ENCODE results near the gene PGGHG.
"Not testable (repeated sequence)": the region's sequence is repeated elsewhere in the genome, so short reads cannot be mapped to it uniquely, and the experiment has no call there.

Gene PGGHG

DNA sequence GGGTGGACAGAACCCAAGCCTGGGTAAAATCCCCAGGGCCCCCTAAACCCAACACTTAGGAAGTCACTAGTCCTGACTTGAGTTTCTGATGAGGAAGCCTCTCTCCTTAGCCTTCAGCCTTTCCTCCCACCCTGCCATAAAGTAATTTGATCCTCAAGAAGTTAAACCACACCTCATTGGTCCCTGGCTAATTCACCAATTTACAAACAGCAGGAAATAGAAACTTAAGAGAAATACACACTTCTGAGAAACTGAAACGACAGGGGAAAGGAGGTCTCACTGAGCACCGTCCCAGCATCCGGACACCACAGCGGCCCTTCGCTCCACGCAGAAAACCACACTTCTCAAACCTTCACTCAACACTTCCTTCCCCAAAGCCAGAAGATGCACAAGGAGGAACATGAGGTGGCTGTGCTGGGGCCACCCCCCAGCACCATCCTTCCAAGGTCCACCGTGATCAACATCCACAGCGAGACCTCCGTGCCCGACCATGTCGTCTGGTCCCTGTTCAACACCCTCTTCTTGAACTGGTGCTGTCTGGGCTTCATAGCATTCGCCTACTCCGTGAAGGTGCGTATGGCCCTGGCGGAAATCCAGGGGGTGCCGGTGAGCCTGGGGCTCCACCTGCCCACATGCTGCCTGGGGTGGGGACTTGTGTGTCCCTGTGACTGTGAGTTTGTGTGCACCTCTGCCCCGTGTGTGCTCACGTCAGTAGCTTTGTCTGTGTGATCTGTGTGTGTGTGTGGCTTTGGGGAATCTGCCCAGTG, 25.0 kb downstream of the PGGHG start, which contains the start of gene IFITM1:
Gene IFITM1, plus strand, starts transcription at position 254 of the 767 bp plus-strand sequence. Its CDS starts 131 bp downstream, at position 385.
- peak in 2 of 4 experiments; percentile 27 to 29 for DNase-seq

DNA sequence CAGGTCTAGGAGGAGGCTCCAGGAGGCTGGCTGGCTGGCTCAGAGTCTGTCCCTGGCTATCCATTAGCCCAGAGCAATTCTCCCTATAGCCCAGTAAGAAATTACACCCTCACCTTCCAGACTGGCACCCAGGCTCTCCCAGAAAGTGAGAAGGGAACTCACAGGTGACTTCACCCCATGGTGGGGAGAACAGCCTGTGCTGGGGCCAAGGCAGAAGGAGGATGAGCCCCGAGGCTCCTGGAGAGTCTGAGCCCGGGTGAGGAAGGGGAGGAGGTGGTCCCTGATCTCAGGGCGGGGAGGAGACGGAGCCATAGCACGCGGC, 25.6 kb downstream of the PGGHG start:
- not testable (repeated sequence) for DNase-seq

DNA sequence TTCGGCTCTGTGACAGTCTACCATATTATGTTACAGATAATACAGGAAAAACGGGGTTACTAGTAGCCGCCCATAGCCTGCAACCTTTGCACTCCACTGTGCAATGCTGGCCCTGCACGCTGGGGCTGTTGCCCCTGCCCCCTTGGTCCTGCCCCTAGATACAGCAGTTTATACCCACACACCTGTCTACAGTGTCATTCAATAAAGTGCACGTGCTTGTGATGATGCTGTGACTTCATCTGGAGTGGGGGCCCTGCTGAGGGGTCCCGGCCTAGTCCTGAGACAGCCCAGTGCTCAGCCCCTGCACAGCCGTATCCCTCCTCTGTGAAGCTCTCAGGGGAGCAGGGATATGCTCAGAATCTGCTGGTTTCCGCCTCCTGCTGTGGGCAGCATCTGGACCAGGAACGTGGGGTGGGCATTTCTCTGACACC, 26.1 kb downstream of the PGGHG start:
- DNase-seq = no peak

DNA sequence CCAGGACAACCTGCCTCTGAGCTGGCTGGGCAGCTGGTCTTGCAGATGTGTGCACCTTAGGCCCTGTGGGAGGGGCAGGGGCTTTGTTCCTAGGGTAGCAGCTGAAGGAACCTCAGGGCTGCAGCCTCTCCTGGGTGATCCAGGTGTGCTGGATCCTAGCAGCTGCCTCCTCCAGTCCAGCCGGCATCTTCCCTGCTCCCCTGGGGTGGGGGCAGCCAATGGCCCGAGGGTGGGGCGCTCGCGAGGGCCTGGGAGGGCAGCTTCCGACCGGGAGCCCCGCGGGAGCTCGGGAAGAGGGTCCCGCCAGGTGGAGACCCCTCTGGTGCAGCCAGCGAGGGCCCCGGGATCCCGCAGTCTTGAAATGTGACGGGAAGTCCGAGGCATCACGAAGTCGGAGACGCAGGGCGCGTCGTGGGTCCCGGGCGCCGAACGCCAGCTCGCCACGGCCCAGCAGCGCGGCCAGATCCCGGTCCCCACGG, 26.6 kb downstream of the PGGHG start:
- no peak for DNase-seq

DNA sequence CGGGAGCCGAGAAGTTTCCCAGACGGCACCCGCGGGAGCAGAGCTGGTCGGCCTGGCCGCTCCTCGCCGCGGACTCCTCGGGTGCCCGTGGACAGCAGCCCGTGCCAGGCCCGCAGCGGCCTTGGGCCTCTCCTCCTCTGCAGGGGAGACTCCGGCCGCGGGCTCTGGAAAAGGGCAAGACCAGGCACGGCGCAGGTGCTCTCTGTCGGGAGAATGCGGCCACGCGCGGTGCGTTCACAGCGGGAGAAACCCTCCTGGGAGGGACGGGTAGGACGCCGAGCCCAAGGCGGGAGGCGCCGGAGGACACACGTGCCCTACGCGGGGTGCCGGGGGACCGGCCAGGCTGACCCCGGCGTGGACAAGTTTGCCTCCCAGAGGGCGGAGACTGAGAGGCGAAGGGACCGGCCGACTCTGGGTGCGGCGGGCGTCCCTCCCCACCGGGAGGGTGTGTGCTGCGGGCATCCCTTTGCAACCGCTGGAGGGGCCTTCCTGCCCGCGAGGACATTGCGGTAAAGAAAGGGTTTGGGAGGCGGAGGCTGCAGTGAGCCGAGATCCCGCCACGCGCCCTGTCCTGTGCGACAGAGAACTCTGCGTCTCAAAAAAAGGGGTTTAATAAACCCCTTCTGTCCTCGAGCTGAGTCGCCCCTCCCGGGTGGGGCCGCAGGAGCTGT, 27.2 kb downstream of the PGGHG start:
- no peak for DNase-seq

DNA sequence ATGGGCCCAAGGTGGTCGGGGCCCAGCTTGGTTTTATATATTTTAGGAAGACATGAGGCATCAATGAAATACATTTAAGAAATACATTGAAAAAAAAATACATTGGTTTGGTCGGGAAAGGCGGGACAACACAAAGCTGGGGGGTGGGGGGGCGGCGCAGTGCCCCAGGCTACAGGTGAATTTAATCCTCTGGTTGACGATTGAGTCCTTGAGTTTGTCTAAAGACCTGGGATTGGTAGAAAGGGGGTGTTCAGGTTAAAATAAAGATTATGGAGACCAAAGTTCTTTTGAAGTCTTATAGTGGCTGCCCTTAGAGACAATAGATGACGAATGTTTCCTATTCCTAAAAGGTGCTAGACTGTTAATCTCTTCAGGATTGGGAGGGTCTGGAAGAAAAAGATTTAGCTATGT, 28.0 kb downstream of the PGGHG start:
- DNase-seq = no peak

DNA sequence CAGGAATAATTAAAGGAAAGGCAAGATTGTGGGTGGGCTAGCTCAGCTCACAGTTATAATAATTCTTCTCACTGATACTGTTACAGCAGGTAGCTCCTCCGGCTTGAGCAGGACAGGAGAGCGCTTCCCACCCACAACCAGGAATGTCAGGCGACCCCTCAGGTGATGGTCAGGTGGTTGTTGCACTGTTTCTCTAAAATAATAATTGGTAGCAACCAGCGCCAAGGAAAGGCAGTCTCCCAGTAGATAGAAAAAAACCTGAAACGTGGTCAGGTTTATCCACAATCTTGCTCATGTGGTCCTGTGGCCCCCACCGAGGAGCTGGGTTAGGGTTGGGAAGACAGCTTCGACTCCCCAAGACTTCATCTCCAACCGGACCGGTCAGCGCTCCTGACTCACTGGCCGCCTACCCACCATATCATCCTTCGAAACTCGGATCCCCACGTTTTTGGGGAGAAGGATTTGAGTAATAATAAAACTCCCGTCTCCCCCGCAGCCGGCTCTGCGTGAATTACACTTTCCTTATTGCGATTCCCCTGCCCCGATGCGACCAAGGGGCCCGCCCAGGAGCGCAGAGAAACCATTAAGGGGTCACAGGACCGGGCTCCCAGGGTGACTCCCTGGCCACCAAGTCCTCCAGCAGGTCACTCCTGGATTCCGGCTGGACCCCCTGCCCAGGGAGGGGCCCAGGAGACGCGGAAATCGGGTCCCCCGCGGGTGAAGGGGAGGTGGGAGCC, 28.9 kb downstream of the PGGHG start:
- DNase-seq = not testable (repeated sequence)

DNA sequence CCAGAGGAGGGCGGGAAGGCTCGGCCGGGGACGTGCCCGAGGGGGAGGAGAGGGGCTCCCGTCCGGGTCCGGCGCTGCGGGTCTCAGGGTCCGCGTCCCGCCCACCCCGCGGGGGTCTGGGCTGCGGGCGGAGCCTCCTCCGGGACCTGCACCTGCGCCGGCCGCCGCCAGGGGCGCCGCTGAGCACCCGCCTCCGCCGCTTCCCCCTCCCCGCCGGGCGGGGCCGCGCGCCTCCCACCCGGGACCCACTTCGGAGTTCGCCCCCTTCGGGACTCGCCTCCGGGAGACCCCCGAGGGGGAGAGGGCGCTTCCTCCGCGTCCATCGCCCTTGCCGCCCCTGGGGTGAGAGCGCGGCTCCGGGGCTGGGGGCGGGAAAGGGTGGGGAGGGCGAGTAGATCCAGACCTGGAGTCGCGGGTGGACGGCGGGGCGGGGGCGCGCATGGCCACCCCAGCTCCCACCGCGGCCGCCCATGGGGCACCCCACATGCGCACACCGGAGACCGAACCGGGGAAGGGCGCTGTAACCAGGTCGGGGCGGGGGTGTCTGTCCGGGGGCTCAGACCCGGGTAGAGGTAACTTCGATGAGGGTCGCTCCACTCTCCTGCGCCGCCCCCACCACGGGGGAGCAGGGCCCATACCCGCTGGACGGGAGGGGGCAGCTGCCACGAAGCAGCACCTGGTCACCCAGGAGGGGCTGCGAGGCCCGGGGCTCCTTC, 29.6 kb downstream of the PGGHG start:
- DNase-seq = not testable (repeated sequence)

DNA sequence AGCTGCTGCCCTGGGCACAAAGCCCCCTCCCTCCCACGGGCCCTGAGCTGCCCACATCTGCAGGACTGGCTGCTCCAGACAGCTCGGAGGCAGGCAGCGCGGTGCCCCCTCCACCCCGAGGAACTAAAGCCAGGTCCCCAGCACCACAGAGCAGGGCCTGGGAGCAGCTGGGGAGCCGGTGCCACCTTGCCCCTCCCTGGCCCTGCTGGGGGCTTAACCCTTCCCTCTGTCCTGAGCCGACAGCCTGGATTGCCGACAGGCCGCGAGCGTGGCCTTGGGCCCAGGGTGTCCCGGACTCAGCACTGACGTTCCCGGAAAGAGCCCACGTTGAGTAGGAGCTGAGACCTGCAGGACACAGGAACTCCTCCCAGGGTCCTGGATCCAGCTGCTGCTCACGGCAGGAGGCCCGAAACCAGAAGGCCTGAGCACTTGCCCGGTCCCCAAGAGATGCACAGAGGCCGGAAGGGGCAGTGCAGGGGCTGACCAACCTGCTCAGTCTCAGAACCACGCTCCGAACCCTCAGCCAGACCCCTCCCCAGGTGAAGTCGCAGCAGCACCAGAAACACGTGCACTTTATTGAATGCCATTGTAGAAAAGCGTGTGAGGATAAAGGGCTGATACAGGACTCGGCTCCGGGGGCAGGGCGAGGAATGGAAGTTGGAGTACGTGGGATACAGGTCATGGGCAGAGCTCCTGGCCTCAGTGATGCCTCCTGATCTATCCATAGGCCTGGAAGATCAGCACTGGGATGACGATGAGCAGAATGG, 30.4 kb downstream of the PGGHG start:
- DNase-seq = not testable (repeated sequence)

DNA sequence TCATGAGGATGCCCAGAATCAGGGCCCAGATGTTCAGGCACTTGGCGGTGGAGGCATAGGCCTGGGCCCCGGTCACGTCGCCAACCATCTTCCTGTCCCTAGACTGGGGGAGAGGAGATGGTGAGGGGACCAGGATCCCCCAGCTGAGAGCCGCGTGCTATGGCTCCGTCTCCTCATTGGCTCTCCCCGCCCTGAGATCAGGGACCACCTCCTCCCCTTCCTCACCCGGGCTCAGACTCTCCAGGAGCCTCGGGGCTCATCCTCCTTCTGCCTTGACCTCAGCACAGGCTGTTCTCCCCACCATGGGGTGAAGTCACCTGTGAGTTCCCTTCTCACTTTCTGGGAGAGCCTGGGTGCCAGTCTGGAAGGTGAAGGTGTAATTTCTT, 31.0 kb downstream of the PGGHG start:
- DNase-seq = not testable (repeated sequence)

DNA sequence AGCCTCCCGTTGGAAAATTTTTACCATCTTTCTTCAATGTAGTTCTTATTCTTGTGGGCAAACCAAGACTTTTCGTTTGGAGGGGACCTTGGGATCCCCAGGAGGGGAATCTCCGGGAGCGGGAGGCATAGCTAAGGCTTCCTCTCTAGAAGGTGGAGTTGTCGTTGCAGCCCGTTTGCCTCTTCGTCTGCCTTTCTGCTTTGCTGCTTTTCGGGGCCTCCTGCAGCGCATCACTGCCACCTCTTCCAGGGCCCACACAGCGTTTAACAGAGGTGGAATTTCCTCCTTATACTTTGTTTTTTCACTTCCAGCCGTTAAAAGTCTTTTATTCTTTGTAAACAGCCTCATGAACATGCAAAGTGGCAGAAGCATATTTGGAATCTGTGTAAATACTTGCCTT, 35.2 kb downstream of the PGGHG start:
- no peak for DNase-seq

DNA sequence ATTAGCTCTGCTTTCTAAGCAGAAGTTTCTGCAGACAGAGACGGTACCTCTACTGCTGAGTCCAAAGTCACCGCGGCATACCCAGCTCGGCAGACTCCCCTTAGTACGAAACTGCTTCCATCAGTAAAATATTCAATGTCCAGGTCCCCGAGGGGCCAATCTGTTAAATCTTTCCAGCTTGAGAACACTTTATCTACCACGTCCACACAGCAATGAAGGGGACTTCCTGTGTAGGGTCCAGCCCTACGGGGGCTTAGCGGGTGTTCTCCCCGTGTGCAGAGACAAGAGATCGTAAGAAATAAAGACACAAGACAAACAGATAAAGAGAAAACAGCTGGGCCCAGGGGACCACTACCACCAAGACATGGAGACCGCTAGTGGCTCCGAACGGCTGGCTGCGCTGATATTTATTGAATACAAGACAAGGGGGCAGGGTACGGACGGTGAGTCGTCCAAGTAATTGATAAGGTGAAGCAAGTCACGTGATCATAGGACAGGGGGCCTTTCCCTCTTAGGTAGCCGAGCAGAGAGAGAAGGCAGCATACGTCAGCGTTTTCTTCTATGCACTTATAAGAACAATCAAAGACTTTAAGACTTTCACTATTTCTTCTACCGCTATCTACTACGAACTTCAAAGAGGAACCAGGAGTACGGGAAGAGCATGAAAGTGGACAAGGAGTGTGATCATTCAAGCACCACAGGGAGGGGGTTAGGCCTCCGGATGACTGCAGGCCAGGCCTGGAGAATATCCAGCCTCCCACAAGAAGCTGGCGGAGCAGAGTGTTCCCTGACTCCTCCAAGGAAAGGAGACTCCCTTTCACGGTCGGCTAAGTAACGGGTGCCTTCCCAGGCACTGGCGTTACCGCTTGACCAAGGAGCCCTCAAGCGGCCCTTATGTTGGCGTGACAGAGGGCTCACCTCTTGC, 35.9 kb downstream of the PGGHG start:
- not testable (repeated sequence) for DNase-seq

DNA sequence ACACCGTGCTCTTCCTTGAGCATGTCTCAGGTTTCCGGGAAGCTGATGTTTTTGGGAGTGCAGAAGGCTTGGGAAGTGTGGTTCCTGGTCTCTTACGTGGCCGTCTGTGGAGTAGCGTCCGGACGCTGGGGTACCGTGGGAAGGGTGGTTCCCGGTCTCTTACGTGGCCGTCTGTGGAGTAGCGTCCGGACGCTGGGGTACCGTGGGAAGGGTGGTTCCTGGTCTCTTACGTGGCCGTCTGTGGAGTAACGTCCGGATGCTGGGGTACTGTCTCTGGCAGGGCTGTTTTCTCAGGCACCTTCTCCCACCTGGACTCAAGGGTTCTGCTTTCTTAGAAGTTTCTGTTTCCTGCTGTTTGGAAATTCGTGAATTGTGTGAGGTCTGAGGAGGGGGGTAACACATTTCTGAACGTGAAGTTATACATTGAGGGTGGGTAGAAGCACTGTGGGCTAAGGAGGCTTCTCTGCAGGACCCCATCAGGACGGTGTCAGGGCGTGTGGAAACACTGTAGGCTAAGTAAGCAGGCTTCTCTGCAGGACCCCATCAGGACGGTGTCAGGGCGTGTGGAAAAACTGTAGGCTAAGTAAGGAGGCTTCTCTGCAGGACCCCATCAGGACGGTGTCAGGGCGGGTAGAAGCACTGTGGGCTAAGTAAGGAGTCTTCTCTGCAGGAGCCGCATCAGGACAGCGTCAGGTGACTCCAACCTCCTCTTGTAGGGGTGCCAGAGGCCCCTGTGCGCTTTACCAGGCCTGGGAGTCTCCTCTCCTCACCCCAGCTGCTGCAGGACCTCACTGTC, 37.1 kb downstream of the PGGHG start:
- no peak for DNase-seq

DNA sequence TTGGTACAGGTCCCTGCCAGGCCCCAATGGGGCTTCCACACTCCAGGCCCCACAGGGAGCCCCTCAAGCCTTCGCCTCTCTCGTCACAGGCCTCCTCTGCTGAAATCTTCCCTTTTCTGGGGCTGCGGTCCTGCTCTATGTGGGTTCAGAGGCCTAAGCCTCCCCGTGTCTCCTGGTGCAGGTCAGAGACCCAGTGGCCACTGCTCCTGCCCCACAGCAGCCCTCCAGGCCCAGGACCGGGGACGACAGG, 37.6 kb downstream of the PGGHG start:
- DNase-seq = no peak

DNA sequence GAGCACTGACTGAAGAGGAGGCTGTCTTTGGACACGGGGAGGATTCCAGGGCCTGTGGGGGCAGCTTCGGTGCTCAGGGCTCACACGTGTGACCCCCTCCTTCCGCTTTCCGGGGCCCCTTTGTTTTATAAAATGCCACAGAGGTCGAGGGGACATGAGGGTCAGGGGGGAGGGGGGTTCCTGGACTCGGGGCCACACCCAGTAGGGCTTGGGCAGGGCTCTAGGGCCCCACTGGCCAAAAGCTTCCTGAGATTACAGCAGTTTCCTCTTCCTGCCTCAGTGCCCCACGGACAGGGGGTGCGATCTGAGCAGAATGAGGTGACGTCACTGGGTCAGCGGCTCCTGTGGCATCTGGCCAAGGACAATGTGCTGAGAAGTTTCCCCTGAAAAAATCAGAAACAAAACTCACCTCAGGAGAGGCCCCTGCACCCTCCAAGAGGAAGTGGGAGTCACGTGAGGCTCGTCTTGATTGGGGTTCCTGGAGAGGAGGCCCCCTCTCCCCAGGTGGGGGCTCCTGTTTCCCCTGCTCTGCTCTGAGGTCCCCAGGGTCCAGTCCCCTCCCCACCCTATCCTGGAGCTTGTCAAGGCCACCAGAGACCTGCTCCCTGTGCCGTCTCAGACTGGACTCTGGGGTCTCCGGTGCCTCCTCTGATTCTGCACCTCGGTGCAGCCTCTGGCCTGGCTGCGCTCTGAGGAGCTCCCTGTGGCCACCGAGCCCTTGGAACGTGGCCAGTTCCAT, 38.1 kb downstream of the PGGHG start:
- DNase-seq = peak; percentile 70 to 83 (median 80)

DNA sequence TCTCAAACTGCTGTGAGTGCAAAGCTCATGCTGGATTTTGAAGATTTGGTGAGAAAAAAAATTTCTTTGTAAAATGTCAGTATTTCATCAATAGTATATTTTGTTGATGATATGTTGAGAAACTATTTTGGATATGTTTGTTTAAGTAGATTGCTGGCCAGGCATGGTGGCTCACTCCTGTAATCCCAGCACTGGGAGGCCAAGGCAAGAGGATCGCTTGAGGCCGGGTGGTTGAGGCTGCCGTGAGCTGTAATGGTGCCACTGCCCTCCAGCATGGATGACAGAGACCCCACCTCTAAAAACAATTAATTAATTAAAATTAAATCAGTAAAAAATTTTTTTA, 38.6 kb downstream of the PGGHG start:
- DNase-seq = no peak

DNA sequence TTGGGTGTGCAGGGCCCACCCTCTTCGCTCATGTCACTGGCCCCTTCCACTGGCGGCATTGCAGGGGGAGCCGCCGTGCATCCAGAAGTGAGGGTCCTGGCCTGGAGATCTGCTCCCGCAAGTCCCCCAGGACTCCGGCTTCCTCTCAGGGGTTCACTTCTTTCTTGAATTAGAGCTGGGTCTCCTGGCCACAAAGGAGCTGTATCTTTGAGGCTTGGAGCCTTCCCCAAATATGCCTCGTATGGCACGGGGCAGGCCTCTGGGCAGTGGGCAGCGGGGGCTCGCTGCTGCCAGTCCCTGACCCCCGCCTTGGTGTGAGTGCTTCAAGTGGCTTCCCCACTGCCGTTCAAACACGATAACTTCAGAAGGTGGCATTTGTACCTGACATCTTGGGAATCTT, 39.1 kb downstream of the PGGHG start:
- no peak for DNase-seq

DNA sequence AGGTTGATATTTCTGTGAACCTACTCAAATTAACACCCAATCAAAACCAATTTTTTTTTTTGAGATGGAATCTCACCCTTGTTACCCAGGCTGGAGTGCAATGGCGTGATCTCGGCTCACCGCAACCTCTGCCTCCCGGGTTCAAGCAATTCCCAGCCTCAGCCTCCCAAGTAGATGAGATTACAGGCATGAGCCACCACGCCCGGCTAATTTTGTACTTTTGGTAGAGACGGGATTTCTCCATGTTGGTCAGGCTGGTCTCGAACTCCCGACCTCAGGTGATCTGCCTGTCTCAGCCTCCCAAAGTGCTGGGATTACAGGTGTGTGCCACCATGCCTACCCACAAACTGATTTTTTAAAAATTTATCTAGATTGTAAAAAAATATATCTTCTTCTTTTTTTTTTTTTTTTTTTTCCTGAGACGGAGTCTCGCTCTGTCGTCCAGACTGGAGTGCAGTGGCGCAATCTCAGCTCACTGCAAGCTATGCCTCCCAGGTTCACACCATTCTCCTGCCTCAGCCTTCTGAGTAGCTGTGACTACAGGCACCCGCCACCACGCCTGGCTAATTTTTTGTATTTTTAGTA, 39.7 kb downstream of the PGGHG start:
- not testable (repeated sequence) for DNase-seq

DNA sequence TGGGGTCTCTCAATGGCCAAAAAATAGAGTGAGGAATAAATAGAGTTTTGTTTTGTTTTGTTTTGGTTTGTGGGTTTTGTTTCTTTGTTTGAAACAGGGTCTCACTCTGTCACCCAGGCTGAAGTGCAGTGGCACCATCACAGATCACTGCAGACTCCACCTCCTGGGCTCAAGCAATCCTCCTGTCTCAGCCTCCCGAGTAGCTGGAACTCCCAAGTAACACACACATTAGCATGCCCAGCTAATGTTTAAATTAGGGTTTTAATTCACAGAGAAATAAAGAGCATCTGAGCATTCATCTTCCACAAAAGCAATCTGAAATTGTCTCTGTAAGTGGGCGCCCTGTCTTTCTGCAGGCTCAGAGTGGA, 40.9 kb downstream of the PGGHG start:
- DNase-seq = no peak
